Bronchial epithelial cell (primary cell): ENCODE measurements around the gene PPP1R12B. TPM values are rescaled to one million over a fixed set of nuclear protein-coding genes. Genes with fewer than 3 reads are reported as not detected.

Experiments used
- DNase-seq: peaks from one replicate; pipeline ENCODE4 v3.0.0-alpha.2; 2010; ENCODE audit warnings: low read depth
- FAIRE-seq: peaks from 2 replicates; lab custom pipeline; 2011; peaks lifted over from hg19 to GRCh38; lab: Jason Lieb, UNC
- H3K27me3 ChIP-seq: 2 replicates; pipeline ENCODE4 v1.5.1; 2011; ENCODE audit warnings: low read length; ENCODE audit not compliant: control insufficient read depth, insufficient read depth
- H3K36me3 ChIP-seq: 2 replicates; pipeline ENCODE4 v1.5.1; 2011; ENCODE audit warnings: low read length; ENCODE audit not compliant: control insufficient read depth, insufficient read depth
- H3K4me3 ChIP-seq: 2 replicates; pipeline ENCODE4 v1.5.1; 2011; ENCODE audit warnings: mild to moderate bottlenecking, low read depth, low read length, control low read depth
- CTCF ChIP-seq: IDR thresholded peaks from 2 replicates; pipeline ENCODE4 v1.5.1; 2011; ENCODE audit warnings: mild to moderate bottlenecking, moderate library complexity, low read length, control low read depth, inconsistent platforms; ENCODE audit not compliant: insufficient read depth, severe bottlenecking
- total RNA-seq: library from RNA; depleted of rRNA; stranded (reverse); fragments of >200 nt; gene quantifications from 2 replicates; pipeline ENCODE4 v1.2.1, GENCODE V29; 2014

Gene PPP1R12B
- total RNA-seq, 1 donor from 2014 or later: 8.7 TPM

- H3K36me3 ChIP-seq: no peaks in the 10 kb centered on the region
- DNase-seq (peak; percentile 98), FAIRE-seq (peak; percentile 99)
- no peak overlapping the region for H3K4me3 ChIP-seq
- H3K27me3 ChIP-seq: no peaks in the 10 kb centered on the region
- TF ChIP-seq CTCF: peak; percentile 55
These were observed 245.3 kb downstream of the PPP1R12B start for GRCh38 chr1:202593845-202594244.

DNA sequence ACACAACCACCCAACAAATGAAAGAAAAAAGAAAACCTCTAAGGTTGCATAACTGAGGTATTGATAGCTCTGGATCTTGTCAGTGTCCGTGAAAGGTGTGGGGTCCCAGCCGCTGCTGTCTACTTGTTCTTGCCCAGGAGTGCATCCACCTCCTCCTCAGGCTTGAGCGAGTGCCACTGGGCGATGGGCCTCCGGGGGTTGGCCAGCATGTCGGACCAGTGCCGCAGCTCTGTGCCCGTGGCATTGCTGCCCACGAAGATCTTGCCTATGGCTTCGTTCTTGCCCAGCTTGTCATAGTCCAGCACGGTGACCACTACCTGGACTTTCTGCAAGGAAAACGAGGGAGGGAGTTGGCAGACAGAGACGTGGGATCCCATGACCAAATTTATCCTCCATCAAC is 248.1 kb downstream of the PPP1R12B start:
- DNase-seq (no peak), FAIRE-seq (no peak)
- H3K27me3 ChIP-seq: no peaks in the 10 kb centered on the region
- H3K4me3 ChIP-seq: no peak overlapping the region
- TF ChIP-seq CTCF: no peak
- H3K36me3 ChIP-seq: no peaks in the 10 kb centered on the region

GRCh38 chr1:202597090-202597761 is 248.7 kb downstream of the PPP1R12B start:
- TF ChIP-seq CTCF: no peak
- FAIRE-seq: peak; percentile 55
- H3K4me3 ChIP-seq: no peak overlapping the region
- no peaks in the 10 kb centered on the region for H3K27me3 ChIP-seq
- no peak for DNase-seq
- H3K36me3 ChIP-seq: no peaks in the 10 kb centered on the region

DNA sequence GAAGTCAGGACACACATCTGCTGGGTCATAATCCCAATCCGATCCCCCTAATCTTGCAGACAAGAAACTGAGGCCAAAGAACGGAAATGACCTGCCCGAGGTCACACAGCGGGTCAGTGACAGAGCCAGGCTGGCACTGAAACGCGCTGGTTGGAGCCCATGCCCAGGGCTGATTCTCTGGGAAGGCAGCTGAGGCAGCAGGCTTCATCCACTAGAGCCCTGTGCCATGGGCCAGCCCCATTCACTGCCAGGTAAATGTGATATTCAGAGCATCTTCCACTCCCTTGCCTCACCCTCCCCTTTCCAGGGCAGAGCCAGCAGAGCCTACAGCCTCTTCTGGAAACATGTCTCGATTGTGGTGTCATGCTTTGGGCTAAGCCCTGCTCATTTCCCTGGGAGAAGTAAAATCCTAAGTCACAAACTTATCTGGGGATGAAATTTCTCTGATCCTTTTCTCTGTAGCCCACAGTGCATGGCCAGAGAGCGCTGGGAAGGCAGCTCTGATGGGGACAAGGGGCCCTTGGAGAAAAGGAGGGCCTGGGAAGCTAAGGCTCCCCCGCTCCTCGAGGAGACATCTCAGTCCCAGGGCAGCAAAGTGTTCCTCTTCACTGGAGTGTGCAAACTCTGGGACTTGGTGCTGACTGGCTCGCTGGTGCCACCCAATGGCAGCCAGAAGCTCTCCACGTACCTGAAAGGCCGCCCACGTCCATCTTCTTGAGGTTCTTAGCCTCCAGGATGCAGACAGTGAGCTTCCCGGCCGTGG is 251.4 kb downstream of the PPP1R12B start:
- FAIRE-seq: peak; percentile 7
- peak; percentile 69 for DNase-seq
- TF ChIP-seq CTCF: peak; percentile 92
- Histone ChIP-seq H3K27me3 (no peaks in the 10 kb centered on the region), H3K4me3 (no peak overlapping the region), H3K36me3 (no peaks in the 10 kb centered on the region)

- Histone ChIP-seq H3K27me3 (no peaks in the 10 kb centered on the region), H3K4me3 (no peak overlapping the region), H3K36me3 (no peaks in the 10 kb centered on the region)
- no peak for DNase-seq
- no peak for TF ChIP-seq CTCF
- no peak for FAIRE-seq
These were observed 252.0 kb downstream of the PPP1R12B start for GRCh38 chr1:202600432-202601041.
